SKM-1 (cell line): Measurements from ENCODE around the gene MAP3K20.
"Not testable (repeated sequence)": the region's sequence is repeated elsewhere in the genome, so short reads cannot be mapped to it uniquely, and the experiment has no call there.

Experiments used
- DNase-seq: peaks from one replicate; lab custom pipeline; 2025; ENCODE audit not compliant: unreplicated experiment; lab: John Stamatoyannopoulos, UW

MAP3K20 gene

GRCh38 chr2:173086518-173087213 is 11.0 kb downstream of the MAP3K20 start:
- no peak for DNase-seq

- no peak for DNase-seq
Observed at GRCh38 chr2:173087214-173087581, 11.6 kb downstream of the MAP3K20 start.

GRCh38 chr2:173087793-173088496 is 12.3 kb downstream of the MAP3K20 start:
- DNase-seq, result no peak

- no peak for DNase-seq
Observed at GRCh38 chr2:173090276-173090877, 14.7 kb downstream of the MAP3K20 start.

GRCh38 chr2:173090973-173091660 is 15.5 kb downstream of the MAP3K20 start:
- DNase-seq, result no peak

- DNase-seq, result no peak
Observed at GRCh38 chr2:173091910-173092309, 16.3 kb downstream of the MAP3K20 start.

GRCh38 chr2:173092844-173093402 is 17.3 kb downstream of the MAP3K20 start:
- DNase-seq, result no peak

GRCh38 chr2:173093617-173094016 is 18.0 kb downstream of the MAP3K20 start:
- DNase-seq, result not testable (repeated sequence)

- DNase-seq, result no peak
Observed at GRCh38 chr2:173094731-173095130, 19.1 kb downstream of the MAP3K20 start.

GRCh38 chr2:173095356-173095755 is 19.7 kb downstream of the MAP3K20 start:
- DNase-seq, result no peak

- DNase-seq, result no peak
Observed at GRCh38 chr2:173099271-173099670, 23.6 kb downstream of the MAP3K20 start.

GRCh38 chr2:173099804-173100203 is 24.2 kb downstream of the MAP3K20 start:
- no peak for DNase-seq

GRCh38 chr2:173101687-173102086 is 26.0 kb downstream of the MAP3K20 start:
- DNase-seq, result no peak

- DNase-seq, result no peak
Observed at GRCh38 chr2:173104156-173104555, 28.5 kb downstream of the MAP3K20 start.

GRCh38 chr2:173106959-173107628 is 31.4 kb downstream of the MAP3K20 start:
- DNase-seq, result no peak

GRCh38 chr2:173107629-173108022 is 32.0 kb downstream of the MAP3K20 start:
- DNase-seq, result no peak

- DNase-seq, result no peak
Observed at GRCh38 chr2:173109253-173110188, 33.9 kb downstream of the MAP3K20 start.

- DNase-seq, result no peak
Observed at GRCh38 chr2:173117678-173118077, 42.0 kb downstream of the MAP3K20 start.

- no peak for DNase-seq
Observed at GRCh38 chr2:173118395-173118794, 42.7 kb downstream of the MAP3K20 start.
